ENCODE measurements around the gene RRAS.
A peak's percentile ranks its signal among the peaks of the same experiment; 100 is the strongest.

The RRAS gene

GRCh38 chr19:49658566-49659442 is 18.9 kb upstream of the RRAS start:
- Histone ChIP-seq H3K36me3 (ENCODE audit: insufficient read depth, low read depth, low read length) (peaks cover 93% of the 10 kb centered on the region), H3K9me3 (ENCODE audit: insufficient read depth, low read depth, low read length) (peaks cover 10% of the 10 kb centered on the region), H3K9ac (ENCODE audit: low read depth, low read length) (no peak overlapping the region), H3K27me3 (ENCODE audit: insufficient read depth, low read length) (no peaks in the 10 kb centered on the region), H3K4me3 (ENCODE audit: low read length) (no peak overlapping the region), H3K27ac (ENCODE audit: low read length) (no peak overlapping the region), H3K4me1 (ENCODE audit: insufficient read depth, low read length) (no peaks in the 10 kb centered on the region)

GRCh38 chr19:49658139-49658517 is 18.2 kb upstream of the RRAS start:
- H3K9ac ChIP-seq (ENCODE audit: low read depth, low read length) = no peak overlapping the region

GRCh38 chr19:49657493-49658138 is 17.7 kb upstream of the RRAS start:
- Histone ChIP-seq H3K9me3 (ENCODE audit: insufficient read depth, low read depth, low read length) (peaks cover 10% of the 10 kb centered on the region), H3K9ac (ENCODE audit: low read depth, low read length) (no peak overlapping the region), H3K36me3 (ENCODE audit: insufficient read depth, low read depth, low read length) (peaks cover 97% of the 10 kb centered on the region), H3K4me3 (ENCODE audit: low read length) (no peak overlapping the region), H3K27ac (ENCODE audit: low read length) (no peak overlapping the region), H3K4me1 (ENCODE audit: insufficient read depth, low read length) (no peaks in the 10 kb centered on the region), H3K27me3 (ENCODE audit: insufficient read depth, low read length) (no peaks in the 10 kb centered on the region)

More at GRCh38 chr19:49658139-49658517, 18.2 kb upstream of the RRAS start:
- peaks cover 10% of the 10 kb centered on the region for H3K9me3 ChIP-seq (ENCODE audit: insufficient read depth, low read depth, low read length)
- H3K36me3 ChIP-seq (ENCODE audit: insufficient read depth, low read depth, low read length) = peaks cover 97% of the 10 kb centered on the region
- no peak overlapping the region for H3K27ac ChIP-seq (ENCODE audit: low read length)
- H3K4me1 ChIP-seq (ENCODE audit: insufficient read depth, low read length) = no peaks in the 10 kb centered on the region
- no peaks in the 10 kb centered on the region for H3K27me3 ChIP-seq (ENCODE audit: insufficient read depth, low read length)
- no peak overlapping the region for H3K4me3 ChIP-seq (ENCODE audit: low read length)

- Histone ChIP-seq H3K4me1 (ENCODE audit: insufficient read depth, low read length) (no peaks in the 10 kb centered on the region), H3K9ac (ENCODE audit: low read depth, low read length) (peak overlapping the region; percentile 67), H3K4me3 (ENCODE audit: low read length) (no peak overlapping the region), H3K27ac (ENCODE audit: low read length) (no peak overlapping the region), H3K9me3 (ENCODE audit: insufficient read depth, low read depth, low read length) (peaks cover 10% of the 10 kb centered on the region), H3K36me3 (ENCODE audit: insufficient read depth, low read depth, low read length) (peaks cover 91% of the 10 kb centered on the region), H3K27me3 (ENCODE audit: insufficient read depth, low read length) (no peaks in the 10 kb centered on the region)
Measured at GRCh38 chr19:49656456-49657109, 16.6 kb upstream of the RRAS start.

- Histone ChIP-seq H3K27me3 (ENCODE audit: insufficient read depth, low read length) (no peaks in the 10 kb centered on the region), H3K4me1 (ENCODE audit: insufficient read depth, low read length) (no peaks in the 10 kb centered on the region), H3K9ac (ENCODE audit: low read depth, low read length) (no peak overlapping the region), H3K36me3 (ENCODE audit: insufficient read depth, low read depth, low read length) (peaks cover 83% of the 10 kb centered on the region), H3K4me3 (ENCODE audit: low read length) (no peak overlapping the region), H3K27ac (ENCODE audit: low read length) (no peak overlapping the region), H3K9me3 (ENCODE audit: insufficient read depth, low read depth, low read length) (peaks cover 10% of the 10 kb centered on the region)
Measured at GRCh38 chr19:49655570-49656455, 15.9 kb upstream of the RRAS start.

GRCh38 chr19:49654581-49654980 is 14.6 kb upstream of the RRAS start:
- H3K36me3 ChIP-seq (ENCODE audit: insufficient read depth, low read depth, low read length) = peaks cover 82% of the 10 kb centered on the region
- H3K9me3 ChIP-seq (ENCODE audit: insufficient read depth, low read depth, low read length) = no peaks in the 10 kb centered on the region
- H3K4me1 ChIP-seq (ENCODE audit: insufficient read depth, low read length) = no peaks in the 10 kb centered on the region
- no peak overlapping the region for H3K4me3 ChIP-seq (ENCODE audit: low read length)
- H3K27ac ChIP-seq (ENCODE audit: low read length) = no peak overlapping the region
- no peaks in the 10 kb centered on the region for H3K27me3 ChIP-seq (ENCODE audit: insufficient read depth, low read length)
- no peak overlapping the region for H3K9ac ChIP-seq (ENCODE audit: low read depth, low read length)

GRCh38 chr19:49653466-49653806 is 13.5 kb upstream of the RRAS start:
- no peak overlapping the region for H3K9ac ChIP-seq (ENCODE audit: low read depth, low read length)
- H3K36me3 ChIP-seq (ENCODE audit: insufficient read depth, low read depth, low read length) = peaks cover 78% of the 10 kb centered on the region
- no peaks in the 10 kb centered on the region for H3K27me3 ChIP-seq (ENCODE audit: insufficient read depth, low read length)
- no peaks in the 10 kb centered on the region for H3K9me3 ChIP-seq (ENCODE audit: insufficient read depth, low read depth, low read length)
- H3K4me3 ChIP-seq (ENCODE audit: low read length) = no peak overlapping the region
- no peak overlapping the region for H3K27ac ChIP-seq (ENCODE audit: low read length)
- no peaks in the 10 kb centered on the region for H3K4me1 ChIP-seq (ENCODE audit: insufficient read depth, low read length)

- Histone ChIP-seq H3K36me3 (ENCODE audit: insufficient read depth, low read depth, low read length) (peaks cover 77% of the 10 kb centered on the region), H3K4me3 (ENCODE audit: low read length) (no peak overlapping the region), H3K27ac (ENCODE audit: low read length) (no peak overlapping the region), H3K9ac (ENCODE audit: low read depth, low read length) (no peak overlapping the region), H3K4me1 (ENCODE audit: insufficient read depth, low read length) (no peaks in the 10 kb centered on the region), H3K9me3 (ENCODE audit: insufficient read depth, low read depth, low read length) (no peaks in the 10 kb centered on the region), H3K27me3 (ENCODE audit: insufficient read depth, low read length) (no peaks in the 10 kb centered on the region)
Measured at GRCh38 chr19:49652551-49653465, 12.9 kb upstream of the RRAS start.

- Histone ChIP-seq H3K4me3 (ENCODE audit: low read length) (no peak overlapping the region), H3K36me3 (ENCODE audit: insufficient read depth, low read depth, low read length) (peaks cover 77% of the 10 kb centered on the region), H3K9ac (ENCODE audit: low read depth, low read length) (no peak overlapping the region)
Measured at GRCh38 chr19:49651820-49652550, 12.0 kb upstream of the RRAS start.

More at GRCh38 chr19:49651820-49652550, 12.0 kb upstream of the RRAS start:
- Histone ChIP-seq H3K9me3 (ENCODE audit: insufficient read depth, low read depth, low read length) (no peaks in the 10 kb centered on the region), H3K27me3 (ENCODE audit: insufficient read depth, low read length) (no peaks in the 10 kb centered on the region), H3K27ac (ENCODE audit: low read length) (no peak overlapping the region), H3K4me1 (ENCODE audit: insufficient read depth, low read length) (no peaks in the 10 kb centered on the region)

Measured in iPS-20b (cell line).